HG02981 (cell line): ENCODE results near the gene ACBD3.

Source experiments
- ATAC-seq: cut with Tn5 transposase; IDR thresholded peaks from one replicate; pipeline ENCODE4 v1.9.1; 2021; ENCODE audit warnings: mild to moderate bottlenecking, moderate library complexity; ENCODE audit not compliant: unreplicated experiment

The ACBD3 gene

DNA sequence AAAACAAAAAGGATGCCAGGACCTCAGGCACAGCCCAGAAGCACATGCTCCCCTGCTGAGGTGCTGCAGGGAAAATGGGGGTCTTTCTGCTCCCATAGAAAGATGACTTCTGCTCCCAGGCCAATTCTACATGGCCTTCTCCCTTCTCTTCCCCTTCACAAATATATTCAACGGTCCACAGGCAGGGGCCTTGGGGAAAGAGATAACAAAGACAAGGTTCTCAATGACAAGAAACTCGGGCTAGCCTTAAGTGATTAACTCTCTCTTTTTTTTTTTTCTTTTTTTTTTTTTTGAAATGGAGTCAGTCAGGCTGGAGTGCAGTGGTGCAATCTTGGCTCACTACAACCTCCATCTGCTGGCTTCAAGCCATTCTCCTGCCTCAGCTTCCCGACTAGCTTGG is 69.9 kb downstream of the ACBD3 start:
- no peak for ATAC-seq

DNA sequence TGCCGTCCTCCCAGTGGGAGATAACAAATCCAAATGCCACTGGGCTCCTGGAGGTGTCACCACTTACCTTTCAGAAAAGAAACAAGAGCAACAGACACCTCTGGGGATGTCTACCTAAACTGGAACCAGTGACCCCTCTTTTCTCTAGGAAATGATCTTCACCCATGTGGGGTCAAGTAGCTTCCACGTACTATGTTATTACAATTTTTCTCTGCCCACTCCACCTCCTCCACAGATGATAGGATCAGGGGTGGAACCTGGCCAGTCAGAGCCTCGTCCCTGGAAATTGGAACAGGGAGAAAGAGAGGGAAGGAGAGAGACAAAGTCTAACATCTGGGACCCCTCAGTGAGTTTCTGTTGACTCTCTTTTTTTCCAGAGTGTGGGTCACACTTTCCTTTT is 73.9 kb downstream of the ACBD3 start:
- no peak for ATAC-seq

GRCh38 chr1:226111883-226112261 is 74.7 kb downstream of the ACBD3 start:
- no peak for ATAC-seq

DNA sequence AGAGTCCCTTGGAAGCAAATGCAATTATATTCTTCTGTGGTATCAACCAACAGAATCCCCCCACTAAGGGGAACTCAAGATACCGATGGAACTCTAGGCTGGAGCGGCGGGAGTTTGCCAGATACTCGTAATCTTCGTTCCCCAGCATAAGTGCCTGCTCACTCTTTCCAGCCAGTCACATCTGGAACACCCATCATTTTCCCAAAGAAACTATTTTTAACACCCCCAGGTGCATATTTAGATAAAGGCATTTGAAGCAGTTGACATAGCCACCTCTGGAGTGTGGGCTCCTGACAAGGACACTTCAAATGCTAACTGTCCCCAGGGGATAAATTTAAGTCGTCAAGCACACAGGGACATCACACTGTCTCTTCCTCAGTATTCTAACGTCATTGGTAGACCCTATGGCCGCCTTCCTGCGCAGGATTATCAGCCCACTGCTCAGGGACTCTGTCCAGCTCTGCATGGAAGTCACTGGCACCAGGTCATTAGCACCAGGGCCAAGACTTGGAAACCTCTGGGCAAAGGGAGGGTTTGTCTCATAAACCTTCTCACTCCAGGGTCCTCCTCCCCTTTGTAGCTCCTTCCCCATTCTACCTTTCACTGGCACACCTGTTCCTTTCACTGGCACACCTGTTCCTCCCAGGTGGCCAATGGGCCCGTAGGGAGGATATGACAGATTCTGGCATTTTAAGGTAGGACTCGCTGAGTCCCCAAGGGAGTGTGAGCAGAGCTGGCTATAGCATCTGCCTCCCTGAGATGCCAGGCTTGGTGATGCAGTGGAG is 75.3 kb downstream of the ACBD3 start:
- no peak for ATAC-seq

- ATAC-seq, result peak; percentile 67
Observed at GRCh38 chr1:226110249-226111097, 76.1 kb downstream of the ACBD3 start.

- ATAC-seq, result peak; percentile 78
Observed at GRCh38 chr1:226109829-226110248, 76.7 kb downstream of the ACBD3 start.

DNA sequence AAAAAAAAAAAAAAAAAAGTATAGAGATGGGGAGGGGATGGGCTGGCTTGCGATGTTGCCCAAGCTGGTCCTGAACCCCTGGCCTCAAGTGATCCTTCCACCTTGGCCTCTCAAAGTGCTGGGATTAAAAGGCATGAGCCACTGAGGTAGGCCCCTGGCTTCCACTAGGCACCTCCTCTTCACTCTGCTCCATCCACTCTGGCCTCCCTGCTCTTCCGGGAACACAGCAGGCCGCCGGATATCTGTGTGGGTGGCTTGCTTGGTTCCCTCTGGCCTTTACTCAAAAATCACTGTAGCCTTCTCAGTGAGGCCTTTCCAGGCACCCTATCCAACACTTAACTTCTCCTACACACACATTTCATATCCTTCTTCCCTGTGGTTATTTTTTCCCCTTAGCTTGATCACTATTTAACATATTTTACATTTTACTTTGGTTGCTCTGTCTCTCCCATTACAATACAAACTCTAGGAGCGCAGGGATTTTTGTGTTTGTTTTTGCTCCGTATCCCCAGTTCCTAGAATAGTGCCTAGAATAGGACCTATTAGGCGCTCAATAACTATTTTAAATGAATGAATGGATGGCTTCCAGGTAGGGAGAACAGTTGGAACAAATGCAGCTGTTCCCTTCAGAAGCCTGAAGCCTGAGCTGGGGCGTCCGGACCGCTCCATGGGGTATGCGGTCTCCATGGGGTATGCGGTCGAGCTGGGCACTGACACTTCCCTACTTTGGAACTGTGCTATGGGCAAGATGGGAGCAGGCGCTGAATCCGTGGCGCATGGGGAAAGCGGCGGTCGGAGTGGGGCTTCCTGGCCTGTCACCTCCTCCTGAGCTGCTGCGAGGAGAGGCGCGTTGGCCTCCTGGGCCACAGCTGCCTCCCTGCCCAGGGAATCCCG is 77.4 kb downstream of the ACBD3 start:
- peak; percentile 6 for ATAC-seq

- no peak for ATAC-seq
Observed at GRCh38 chr1:226107471-226108460, 78.8 kb downstream of the ACBD3 start.

DNA sequence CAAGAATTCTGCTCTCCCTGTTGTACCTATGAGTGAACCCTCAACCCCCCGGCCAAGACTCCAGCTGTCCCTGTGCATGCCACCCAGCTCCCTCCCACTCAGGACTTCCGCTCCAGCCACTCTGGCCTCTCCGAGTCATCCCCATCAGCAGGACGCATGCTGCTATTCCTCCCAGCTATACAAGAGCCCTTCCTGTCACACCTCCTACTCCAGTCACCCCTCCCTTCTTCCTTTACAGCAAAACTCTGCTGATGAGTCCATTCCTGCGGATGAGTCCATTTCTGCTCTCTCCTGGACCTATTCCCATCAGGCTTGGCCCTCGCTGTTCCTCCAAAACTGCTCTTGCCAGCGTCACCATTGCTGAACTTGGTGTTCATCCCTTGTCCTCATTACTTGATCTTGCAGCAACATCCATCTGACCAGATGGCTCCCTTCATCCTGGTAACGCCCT is 81.8 kb downstream of the ACBD3 start:
- ATAC-seq, result no peak

- no peak for ATAC-seq
Observed at GRCh38 chr1:226100436-226101391, 85.8 kb downstream of the ACBD3 start.

DNA sequence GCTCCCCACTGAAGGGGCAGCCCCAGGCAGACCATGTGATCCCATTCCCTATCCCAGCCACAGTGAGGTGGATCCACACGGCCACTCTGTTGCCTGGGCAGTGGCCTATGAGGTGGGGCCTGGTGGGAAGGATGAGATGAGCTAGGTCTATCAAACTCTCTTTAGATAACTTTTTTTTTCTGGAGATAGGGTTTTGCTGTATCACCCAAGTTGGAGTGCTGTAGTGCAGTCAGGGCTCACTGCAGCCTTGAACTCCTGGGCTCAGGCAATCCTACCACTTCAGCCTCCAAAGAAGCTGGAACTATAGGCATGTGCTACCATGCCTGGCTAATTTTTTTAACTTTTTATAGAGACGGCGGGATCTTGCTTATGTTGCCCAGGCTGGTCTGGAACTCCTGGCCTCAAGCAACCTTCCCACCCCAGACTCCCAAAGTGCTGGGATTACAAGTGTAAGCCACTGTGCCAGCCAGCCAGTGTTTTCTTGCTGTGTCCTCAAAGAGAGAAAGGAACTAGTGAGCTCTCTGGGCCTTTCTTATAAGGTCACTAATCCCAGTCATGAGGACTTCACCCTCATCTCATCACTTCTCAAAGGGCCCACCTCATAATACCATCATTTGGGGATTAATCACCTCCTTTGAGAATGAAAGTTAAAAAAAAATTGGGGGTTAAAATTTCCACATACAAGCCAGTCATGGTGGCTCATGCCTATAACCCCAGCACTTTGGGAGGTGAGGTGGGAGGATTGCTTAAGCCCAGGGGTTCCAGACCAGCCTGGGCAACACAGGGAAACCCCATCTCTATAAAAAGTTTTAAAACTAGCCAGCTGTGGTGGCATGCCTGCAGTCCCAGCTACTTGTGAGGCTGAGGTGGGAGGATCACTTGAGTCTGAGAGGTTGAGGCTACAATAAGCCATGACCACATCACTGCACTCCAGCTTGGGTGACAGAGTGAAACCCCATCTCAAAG is 87.4 kb downstream of the ACBD3 start:
- ATAC-seq, result no peak

DNA sequence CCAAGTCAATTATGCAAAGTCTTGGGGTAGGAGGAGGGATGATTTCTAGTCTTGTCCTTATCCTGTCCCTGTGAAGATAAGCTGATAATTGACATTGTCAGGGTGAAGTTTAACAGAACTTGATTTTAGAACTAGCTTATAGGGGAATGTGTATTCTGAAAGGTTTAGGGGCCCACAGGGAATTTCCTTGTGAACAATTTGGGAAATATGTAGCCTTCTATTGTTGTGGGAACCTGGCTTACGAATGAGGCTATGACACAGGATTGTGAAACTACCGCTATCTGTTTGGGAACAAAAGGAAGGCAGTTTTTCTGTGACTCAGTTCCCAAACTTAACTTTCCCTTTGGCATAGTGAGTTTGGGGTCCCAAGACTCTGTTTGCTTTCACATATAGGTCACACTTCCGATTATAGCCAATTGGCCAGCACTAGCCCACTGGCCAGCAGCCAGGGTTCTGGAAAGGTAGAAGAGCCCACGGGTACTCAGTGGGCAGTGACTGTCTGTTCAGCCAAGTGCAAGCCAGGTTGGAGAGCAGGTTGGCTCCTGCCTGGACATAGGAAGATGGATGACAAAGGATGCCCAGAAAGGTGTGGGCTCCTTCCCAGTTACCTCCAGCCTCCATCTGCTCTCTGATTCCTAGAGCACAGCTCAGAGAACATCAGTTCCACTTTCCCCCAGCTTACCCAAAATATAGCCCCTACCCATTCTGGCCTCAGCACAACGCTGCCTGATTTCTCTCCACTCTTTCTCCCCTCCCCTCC is 88.5 kb downstream of the ACBD3 start:
- ATAC-seq, result no peak

- no peak for ATAC-seq
Observed at GRCh38 chr1:226095286-226095685, 91.3 kb downstream of the ACBD3 start.
